B cell (primary cell): ENCODE results near the gene NDST1. TPM values are rescaled to one million over a fixed set of nuclear protein-coding genes. Genes with fewer than 3 reads are reported as not detected.

Experiments
- ATAC-seq: fragments of 200-7000 bp; cut with Tn5 transposase; one replicate; pipeline ENCODE4 v1.10.0; 2021; ENCODE audit warnings: low read depth, mild to moderate bottlenecking, moderate number of reproducible peaks, moderate library complexity
- CTCF ChIA-PET: fragments of 350-600 bp; sonication (Branson Sonifier 250); formaldehyde crosslinking; loops from one replicate; lab custom pipeline; 2021; ENCODE audit warnings: antibody characterized with exemption, inconsistent platforms; lab: Charles Lee
- POLR2A ChIA-PET: fragments of 350-600 bp; sonication (Branson Sonifier 250); formaldehyde crosslinking; loops from one replicate; lab custom pipeline; 2021; ENCODE audit warnings: antibody characterized with exemption; lab: Charles Lee
- DNase-seq: peaks from one replicate; pipeline ENCODE4 v3.0.0; 2013
- H2AFZ ChIP-seq: 2 replicates; pipeline ENCODE4 v1.6.1; 2012; ENCODE audit warnings: mild to moderate bottlenecking, low read depth, low read length; ENCODE audit not compliant: insufficient read depth, poor library complexity, severe bottlenecking
- H3K27ac ChIP-seq, 2 donors: 1 replicate in 1 of 2; 2 replicates in 1 of 2; pipeline ENCODE4 v1.5.1; 2012 to 2013; ENCODE audit warnings: low read length in 2 of 2, mild to moderate bottlenecking in 2 of 2, moderate library complexity in 1 of 2
- H3K27me3 ChIP-seq, 4 experiments: fragments of 200-600 bp in 1 of 4; sonication (generic) in 1 of 4; replicated peaks in 1 of 4; 1 replicate in 2 of 4; 2 replicates in 2 of 4; pipeline versions ENCODE4 v1.6.1 to v1.7.0; 2013 to 2016; ENCODE audit warnings: low read length in 3 of 4, mild to moderate bottlenecking in 2 of 4, mixed read lengths in 1 of 4, moderate library complexity in 1 of 4; ENCODE audit not compliant: insufficient read depth in 4 of 4, control insufficient read depth in 3 of 4; ENCODE audit errors: control extremely low read depth in 1 of 4
- H3K36me3 ChIP-seq, 2 experiments: replicated peaks in 1 of 2; 1 replicate in 1 of 2; 2 replicates in 1 of 2; pipeline versions ENCODE4 v1.6.1 to v1.7.1; 2013; ENCODE audit warnings: low read length in 1 of 2; ENCODE audit not compliant: insufficient read depth in 2 of 2, control insufficient read depth in 1 of 2; ENCODE audit errors: control extremely low read depth in 1 of 2, extremely low read depth in 1 of 2
- H3K4me1 ChIP-seq, 2 donors: fragments of 200-600 bp in 1 of 2; sonication (generic) in 1 of 2; 1 replicate in 1 of 2; 2 replicates in 1 of 2; pipeline versions ENCODE4 v1.5.1 to v1.6.1; 2013 to 2017; ENCODE audit warnings: low read length in 2 of 2; ENCODE audit not compliant: control insufficient read depth in 2 of 2, insufficient read depth in 2 of 2
- H3K4me2 ChIP-seq: replicated peaks from 2 replicates; pipeline ENCODE3; 2012; ENCODE audit warnings: mild to moderate bottlenecking, low read depth, low read length; ENCODE audit not compliant: poor library complexity, severe bottlenecking
- H3K4me3 ChIP-seq, 5 experiments: fragments of 200-600 bp in 1 of 5; sonication (generic) in 1 of 5; 1 replicate in 3 of 5; 2 replicates in 2 of 5; pipeline versions ENCODE4 v1.5.1 to v1.7.0; 2011 to 2016; ENCODE audit warnings: low read length in 4 of 5, mild to moderate bottlenecking in 4 of 5, low read depth in 2 of 5, control low read depth in 1 of 5, moderate library complexity in 1 of 5; ENCODE audit not compliant: insufficient read depth in 1 of 5; ENCODE audit errors: control extremely low read depth in 1 of 5, extremely low read depth in 1 of 5
- H3K79me2 ChIP-seq: fragments of 200-600 bp; sonication (generic); one replicate; pipeline ENCODE4 v1.6.0; 2016; ENCODE audit warnings: low read length; ENCODE audit not compliant: control insufficient read depth, insufficient read depth
- H3K9ac ChIP-seq: fragments of 200-600 bp; sonication (generic); 2 replicates; pipeline ENCODE4 v1.6.1; 2017; ENCODE audit warnings: mild to moderate bottlenecking, low read length, moderate library complexity
- H3K9me3 ChIP-seq, 3 donors: one replicate each; pipeline versions ENCODE4 v1.6.1 to v1.7.1; 2013; ENCODE audit warnings: low read length in 2 of 3; ENCODE audit not compliant: control insufficient read depth in 2 of 3, insufficient read depth in 1 of 3; ENCODE audit errors: control extremely low read depth in 1 of 3
- H4K20me1 ChIP-seq: 2 replicates; pipeline ENCODE4 v1.6.0; 2012; ENCODE audit warnings: mild to moderate bottlenecking, low read length; ENCODE audit not compliant: insufficient read depth, control insufficient read depth, poor library complexity, severe bottlenecking
- H3K27ac Mint-ChIP-seq: one replicate; pipeline ENCODE4 v1.8.0; 2021; ENCODE audit warnings: mixed read lengths
- H3K27me3 Mint-ChIP-seq: one replicate; pipeline ENCODE4 v1.8.0; 2021; ENCODE audit warnings: mixed read lengths
- H3K4me1 Mint-ChIP-seq: one replicate; pipeline ENCODE4 v1.8.0; 2021; ENCODE audit warnings: mixed read lengths
- H3K4me3 Mint-ChIP-seq: one replicate; pipeline ENCODE4 v1.8.0; 2021; ENCODE audit warnings: mixed read lengths
- H3K9me3 Mint-ChIP-seq: one replicate; pipeline ENCODE4 v1.8.0; 2022; ENCODE audit warnings: mixed read lengths; ENCODE audit not compliant: insufficient read depth
- EZH2 ChIP-seq: IDR thresholded peaks from 2 replicates; pipeline ENCODE4 v1.6.1; 2012; ENCODE audit warnings: borderline replicate concordance, low read depth, mild to moderate bottlenecking, moderate library complexity, low read length; ENCODE audit not compliant: insufficient read depth, poor library complexity, severe bottlenecking
- WGBS: methylation state at CpG from one replicate; pipeline ENCODE4 v1.1.5; 2013; ENCODE audit warnings: missing lambda C conversion rate; ENCODE audit not compliant: insufficient coverage; 5-methylcytosine and 5-hydroxymethylcytosine counted together
- intact Hi-C: fragments of 100-400 bp; cut with micrococcal nuclease; formaldehyde crosslinking; loops from one replicate; pipeline ENCODE4 v1.10.0; 2022
- polyA plus RNA-seq: library from polyadenylated mRNA; depleted of rRNA; stranded (reverse); fragments of >200 nt; gene quantifications from 2 replicates; pipeline ENCODE4 v1.2.3, GENCODE V29; 2012
- total RNA-seq, 2 donors: library from RNA; stranded (reverse); fragments of 120-200 nt in 1 of 2; gene quantifications; 1 replicate in 1 of 2; 2 replicates in 1 of 2; pipeline versions ENCODE4 v1.2.3 to v1.2.4, GENCODE V29; 2013 to 2022
- TF ChIP-seq, protein P1 (sequence below): fragments of 200-600 bp; IDR thresholded peaks from one replicate; pipeline ENCODE4 v1.8.0; 2022; ENCODE audit warnings: antibody characterized with exemption, mild to moderate bottlenecking

Gene NDST1
- total and polyA plus RNA-seq, 2 donors (not counting 1 experiment from before 2014, with no cell fraction given) = 4.3 to 7.0 TPM

DNA sequence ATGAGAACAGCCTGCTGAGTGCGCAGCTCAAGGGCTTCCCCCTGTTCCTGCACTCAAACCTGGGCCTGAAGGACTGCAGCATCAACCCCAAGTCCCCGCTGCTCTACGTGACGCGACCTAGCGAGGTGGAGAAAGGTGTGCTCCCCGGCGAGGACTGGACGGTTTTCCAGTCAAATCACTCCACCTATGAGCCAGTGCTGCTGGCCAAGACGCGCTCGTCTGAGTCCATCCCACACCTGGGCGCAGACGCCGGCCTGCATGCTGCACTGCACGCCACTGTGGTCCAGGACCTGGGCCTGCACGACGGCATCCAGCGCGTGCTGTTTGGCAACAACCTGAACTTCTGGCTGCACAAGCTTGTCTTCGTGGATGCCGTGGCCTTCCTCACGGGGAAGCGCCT lies 19.9 kb downstream of the NDST1 start:
- Histone ChIP-seq H3K36me3 (no peaks in the 10 kb centered on the region), H3K9me3 (no peaks in the 10 kb centered on the region), H3K4me2 (no peak overlapping the region), H3K27me3 (no peaks in the 10 kb centered on the region), H4K20me1 (no peaks in the 10 kb centered on the region), H3K27ac (no peak overlapping the region), H2AFZ (no peak overlapping the region), H3K4me3 (no peak overlapping the region), H3K4me1 (no peaks in the 10 kb centered on the region), H3K79me2 (no peaks in the 10 kb centered on the region), H3K9ac (no peak overlapping the region)
- no peak for TF ChIP-seq EZH2
- TF ChIP-seq, protein P1, sequence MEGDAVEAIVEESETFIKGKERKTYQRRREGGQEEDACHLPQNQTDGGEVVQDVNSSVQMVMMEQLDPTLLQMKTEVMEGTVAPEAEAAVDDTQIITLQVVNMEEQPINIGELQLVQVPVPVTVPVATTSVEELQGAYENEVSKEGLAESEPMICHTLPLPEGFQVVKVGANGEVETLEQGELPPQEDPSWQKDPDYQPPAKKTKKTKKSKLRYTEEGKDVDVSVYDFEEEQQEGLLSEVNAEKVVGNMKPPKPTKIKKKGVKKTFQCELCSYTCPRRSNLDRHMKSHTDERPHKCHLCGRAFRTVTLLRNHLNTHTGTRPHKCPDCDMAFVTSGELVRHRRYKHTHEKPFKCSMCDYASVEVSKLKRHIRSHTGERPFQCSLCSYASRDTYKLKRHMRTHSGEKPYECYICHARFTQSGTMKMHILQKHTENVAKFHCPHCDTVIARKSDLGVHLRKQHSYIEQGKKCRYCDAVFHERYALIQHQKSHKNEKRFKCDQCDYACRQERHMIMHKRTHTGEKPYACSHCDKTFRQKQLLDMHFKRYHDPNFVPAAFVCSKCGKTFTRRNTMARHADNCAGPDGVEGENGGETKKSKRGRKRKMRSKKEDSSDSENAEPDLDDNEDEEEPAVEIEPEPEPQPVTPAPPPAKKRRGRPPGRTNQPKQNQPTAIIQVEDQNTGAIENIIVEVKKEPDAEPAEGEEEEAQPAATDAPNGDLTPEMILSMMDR = no peak
- H3K4me3 Mint-ChIP-seq = no peak overlapping the region
- no peaks in the 10 kb centered on the region for H3K4me1 Mint-ChIP-seq
- no peak for DNase-seq
- intact Hi-C loops = no loop called here
- no peaks in the 10 kb centered on the region for H3K9me3 Mint-ChIP-seq
- CTCF ChIA-PET = no interaction called here
- POLR2A ChIA-PET = no interaction called here
- ATAC-seq = no peak
- no peaks in the 10 kb centered on the region for H3K27me3 Mint-ChIP-seq
- H3K27ac Mint-ChIP-seq = no peak overlapping the region
- 97% methylated on average over 24 of the region's 24 CpGs for WGBS

- Histone ChIP-seq H3K36me3 (no peaks in the 10 kb centered on the region), H2AFZ (no peak overlapping the region), H4K20me1 (no peaks in the 10 kb centered on the region), H3K4me2 (no peak overlapping the region), H3K27me3 (no peaks in the 10 kb centered on the region), H3K9ac (no peak overlapping the region), H3K9me3 (no peaks in the 10 kb centered on the region), H3K27ac (no peak overlapping the region), H3K4me3 (no peak overlapping the region), H3K4me1 (no peaks in the 10 kb centered on the region), H3K79me2 (no peaks in the 10 kb centered on the region)
- WGBS = 43% methylated on average over 1 of the region's 2 CpGs
- intact Hi-C loops = no loop called here
- DNase-seq (no peak), ATAC-seq (no peak)
- Mint-ChIP-seq H3K4me3 (no peak overlapping the region), H3K4me1 (no peaks in the 10 kb centered on the region), H3K27me3 (no peaks in the 10 kb centered on the region), H3K9me3 (no peaks in the 10 kb centered on the region), H3K27ac (no peak overlapping the region)
- CTCF ChIA-PET = no interaction called here
- POLR2A ChIA-PET = no interaction called here
- TF ChIP-seq, protein P1 = no peak
- TF ChIP-seq EZH2 = no peak
Measured at GRCh38 chr5:150528924-150529546, 21.1 kb downstream of the NDST1 start.
